ENCODE measurements around the gene RPH3AL. TPM values are rescaled to one million over a fixed set of nuclear protein-coding genes. Genes with fewer than 3 reads are reported as not detected.
A peak's percentile ranks its signal among the peaks of the same experiment; 100 is the strongest.

RPH3AL gene
- total RNA-seq, 1 donor from 2014 or later: 40.5 TPM

DNA sequence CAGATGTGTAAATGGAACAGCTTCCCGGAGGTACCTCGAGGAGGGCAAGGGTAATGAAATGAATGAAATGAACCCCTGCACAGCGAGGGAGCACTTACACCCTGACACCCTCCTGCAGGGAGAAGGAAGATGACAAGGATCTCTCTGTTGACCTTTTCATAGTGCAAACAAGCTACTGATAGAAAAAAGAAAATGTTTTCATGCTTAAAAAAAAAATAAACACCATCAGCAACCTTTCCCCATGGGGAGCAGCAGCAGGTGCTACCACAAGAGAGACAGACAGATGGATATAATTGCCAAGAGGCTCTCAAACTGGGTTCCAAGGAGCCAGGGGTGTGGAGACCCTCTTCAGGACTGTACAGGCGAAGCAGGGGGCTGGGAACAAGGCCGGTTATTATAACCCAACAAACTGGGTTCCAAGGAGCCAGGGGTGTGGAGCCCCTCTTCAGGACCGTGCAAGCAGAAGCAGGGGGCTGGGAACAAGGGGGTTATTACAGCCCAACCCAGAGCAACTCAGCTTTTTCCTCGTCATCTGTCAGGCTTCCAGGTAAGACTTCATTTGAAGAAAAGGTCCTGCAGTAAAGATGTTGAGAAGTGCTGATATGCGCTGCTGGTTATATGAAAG is 718 bp upstream of the RPH3AL start:
- DNase-seq (ENCODE audit: low read depth): no peak

GRCh38 chr17:351875-352420 is 659 bp downstream of the RPH3AL start:
- no peak for DNase-seq (ENCODE audit: low read depth)

DNA sequence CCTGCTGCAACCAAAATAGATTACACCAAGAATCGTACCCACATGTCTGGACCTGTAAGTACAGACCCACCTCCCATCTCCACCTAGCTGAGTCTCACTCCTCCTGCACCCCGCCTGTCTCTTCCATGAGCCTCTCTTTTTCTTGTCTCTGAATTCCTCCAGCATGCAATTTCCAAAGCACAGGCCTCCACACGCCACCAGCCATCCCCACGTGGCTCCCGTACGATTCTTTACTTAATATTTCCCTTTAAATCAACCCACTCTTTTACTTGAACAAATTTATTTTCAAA is 1.2 kb downstream of the RPH3AL start:
- DNase-seq (ENCODE audit: low read depth): no peak

- DNase-seq (ENCODE audit: low read depth): peak; percentile 81
Measured at GRCh38 chr17:350706-351448, 1.7 kb downstream of the RPH3AL start.

DNA sequence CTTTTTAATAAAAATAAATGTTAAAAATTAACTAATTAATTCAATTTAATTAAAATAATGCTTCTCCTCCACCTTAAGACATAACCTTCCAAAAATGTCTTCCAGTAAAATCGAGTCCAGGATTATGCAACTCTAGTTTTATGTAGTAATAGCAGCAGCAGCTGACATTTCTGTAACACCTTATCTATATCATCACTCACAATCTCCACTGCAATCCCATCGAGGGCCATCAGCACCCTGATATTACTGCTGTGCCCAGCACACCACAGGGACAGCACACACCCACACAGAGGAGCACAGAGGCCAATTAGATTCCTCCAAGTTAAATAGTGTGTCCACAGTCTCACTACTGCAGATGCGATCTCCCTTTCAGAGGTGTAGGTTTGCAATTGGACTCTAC is 2.9 kb downstream of the RPH3AL start:
- DNase-seq (ENCODE audit: low read depth): no peak

DNA sequence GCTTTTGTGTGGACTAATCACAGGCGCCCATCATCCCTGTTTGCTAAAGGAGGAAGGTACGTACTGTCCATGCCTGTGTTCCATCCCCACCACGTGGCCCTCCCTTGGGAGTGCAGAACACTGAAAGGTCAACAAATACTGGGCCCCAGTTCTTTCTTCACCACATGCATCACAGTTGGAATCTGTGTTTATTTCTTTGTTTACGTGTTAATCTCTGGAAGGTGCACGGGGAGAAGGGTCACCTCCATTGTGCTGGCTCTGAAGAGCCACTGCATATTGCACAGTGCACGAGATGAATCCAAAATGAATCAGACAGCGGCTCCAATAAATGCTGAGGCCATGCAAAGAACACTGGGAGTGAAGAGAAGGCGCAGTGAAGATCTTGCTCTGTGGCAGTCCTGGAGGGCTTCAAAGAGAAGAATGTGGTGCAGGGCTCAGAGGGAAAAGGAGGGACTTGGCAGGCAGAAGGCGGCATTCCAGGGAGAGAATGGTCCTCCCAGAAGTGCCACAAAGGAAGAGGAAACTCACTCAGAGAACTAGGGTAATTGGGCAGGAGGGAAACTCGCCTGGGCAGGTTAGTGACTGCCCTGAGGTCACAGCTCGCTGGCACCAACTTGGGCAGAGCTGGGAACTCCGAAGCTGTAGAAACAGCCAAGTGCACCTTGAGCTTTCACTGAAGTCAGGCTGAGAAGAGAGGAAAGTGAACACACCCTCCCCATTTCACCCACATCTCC is 3.7 kb downstream of the RPH3AL start:
- peak; percentile 69 for DNase-seq (ENCODE audit: low read depth)

DNA sequence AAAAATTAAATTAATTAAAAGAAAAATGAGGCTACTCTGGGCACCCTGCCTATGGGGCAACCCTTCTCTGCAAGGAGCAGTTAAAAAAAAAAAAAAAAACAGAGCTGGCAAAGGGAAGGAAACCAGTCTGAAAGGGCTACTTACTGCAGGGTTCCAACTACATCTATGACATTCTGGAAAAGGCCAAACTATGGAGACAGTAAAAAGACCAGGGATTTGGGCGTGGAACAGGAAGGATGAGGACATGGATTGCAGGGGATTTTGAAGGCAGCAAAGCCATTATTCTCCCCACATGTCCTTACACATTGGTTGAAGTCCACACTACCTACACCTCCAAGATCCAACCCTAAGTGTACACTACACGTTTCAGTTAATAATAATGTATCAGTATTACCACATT is 4.6 kb downstream of the RPH3AL start:
- DNase-seq (ENCODE audit: low read depth): no peak

- no peak for DNase-seq (ENCODE audit: low read depth)
Measured at GRCh38 chr17:347309-347899, 5.2 kb downstream of the RPH3AL start.

DNA sequence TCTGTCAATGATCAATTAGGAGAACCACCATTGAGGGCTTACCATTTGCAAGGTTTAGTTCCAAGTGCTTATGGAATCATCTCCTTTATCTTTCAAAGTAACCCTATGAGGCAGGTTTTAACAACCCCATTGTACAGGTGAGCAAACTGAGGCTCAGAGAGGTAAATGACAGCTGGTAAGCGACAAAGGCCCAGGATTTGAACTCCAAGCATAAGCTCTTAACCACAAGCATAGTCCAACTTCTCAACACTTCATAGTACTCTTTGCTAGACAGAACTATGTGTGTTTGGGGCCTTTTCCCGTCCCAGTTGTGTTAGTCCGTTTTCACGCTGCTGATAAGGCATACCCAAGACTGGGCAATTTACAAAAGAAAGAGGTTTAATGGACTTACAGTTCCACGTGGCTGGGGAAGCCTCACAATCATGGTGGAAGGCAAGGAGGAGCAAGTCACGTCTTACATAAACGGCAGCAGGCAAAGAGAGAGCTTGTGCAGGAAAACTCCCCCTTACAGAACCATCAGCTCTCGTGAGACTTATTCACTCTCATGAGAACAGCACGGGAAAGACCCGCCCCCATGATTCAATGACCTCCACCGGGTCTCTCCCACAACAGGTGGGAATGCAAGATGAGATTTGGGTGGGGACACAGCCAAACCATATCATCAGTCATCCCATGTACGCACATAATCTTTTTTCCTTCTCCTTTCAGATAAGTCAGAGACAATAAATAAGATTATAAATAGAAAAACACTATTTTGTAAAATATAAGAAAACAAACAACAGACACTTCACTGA is 6.4 kb downstream of the RPH3AL start:
- no peak for DNase-seq (ENCODE audit: low read depth)

DNA sequence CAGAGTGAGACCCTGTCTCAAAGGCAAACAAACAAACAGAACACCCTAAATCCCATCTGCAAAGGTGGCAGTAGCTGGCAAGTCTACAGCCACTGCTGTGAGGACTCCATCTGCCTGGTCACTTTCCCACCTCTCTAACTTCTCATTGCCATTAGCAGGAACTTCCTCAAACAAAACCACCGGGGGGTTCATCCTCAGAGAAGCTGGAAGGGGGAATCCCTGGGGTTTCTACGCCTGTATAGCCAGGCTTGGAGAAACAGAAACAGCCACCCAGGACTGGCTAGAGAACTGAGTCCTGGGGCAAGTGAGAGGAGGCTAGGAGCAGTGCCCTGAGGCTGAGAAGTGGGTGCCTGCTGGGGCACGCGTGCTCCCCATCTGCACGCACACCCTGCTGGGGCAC is 7.3 kb downstream of the RPH3AL start:
- no peak for DNase-seq (ENCODE audit: low read depth)

GRCh38 chr17:343875-344752 is 8.5 kb downstream of the RPH3AL start:
- DNase-seq (ENCODE audit: low read depth): no peak

DNA sequence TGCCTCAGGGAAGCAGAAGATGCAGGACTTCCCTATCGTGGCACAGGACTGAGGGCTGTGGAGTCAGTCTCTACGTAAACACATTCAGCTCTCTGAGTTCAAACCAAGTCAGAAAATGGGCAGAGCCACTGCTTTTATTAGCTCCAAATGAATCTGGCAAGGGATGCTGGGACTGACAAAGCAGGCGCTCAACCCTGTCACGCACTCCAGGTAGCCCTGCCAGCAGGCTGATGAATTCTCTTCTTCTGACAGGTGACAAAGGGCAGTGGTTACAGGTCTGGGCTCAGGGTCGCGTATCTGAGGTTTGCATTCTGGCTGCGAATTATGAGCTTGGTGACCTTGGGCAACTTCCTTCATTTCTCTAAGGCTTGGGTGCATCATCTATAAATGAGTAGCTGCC is 9.4 kb downstream of the RPH3AL start:
- no peak for DNase-seq (ENCODE audit: low read depth)

- no peak for DNase-seq (ENCODE audit: low read depth)
Measured at GRCh38 chr17:340074-340473, 12.5 kb downstream of the RPH3AL start.

GRCh38 chr17:339193-340061 is 13.2 kb downstream of the RPH3AL start:
- DNase-seq (ENCODE audit: low read depth): no peak

DNA sequence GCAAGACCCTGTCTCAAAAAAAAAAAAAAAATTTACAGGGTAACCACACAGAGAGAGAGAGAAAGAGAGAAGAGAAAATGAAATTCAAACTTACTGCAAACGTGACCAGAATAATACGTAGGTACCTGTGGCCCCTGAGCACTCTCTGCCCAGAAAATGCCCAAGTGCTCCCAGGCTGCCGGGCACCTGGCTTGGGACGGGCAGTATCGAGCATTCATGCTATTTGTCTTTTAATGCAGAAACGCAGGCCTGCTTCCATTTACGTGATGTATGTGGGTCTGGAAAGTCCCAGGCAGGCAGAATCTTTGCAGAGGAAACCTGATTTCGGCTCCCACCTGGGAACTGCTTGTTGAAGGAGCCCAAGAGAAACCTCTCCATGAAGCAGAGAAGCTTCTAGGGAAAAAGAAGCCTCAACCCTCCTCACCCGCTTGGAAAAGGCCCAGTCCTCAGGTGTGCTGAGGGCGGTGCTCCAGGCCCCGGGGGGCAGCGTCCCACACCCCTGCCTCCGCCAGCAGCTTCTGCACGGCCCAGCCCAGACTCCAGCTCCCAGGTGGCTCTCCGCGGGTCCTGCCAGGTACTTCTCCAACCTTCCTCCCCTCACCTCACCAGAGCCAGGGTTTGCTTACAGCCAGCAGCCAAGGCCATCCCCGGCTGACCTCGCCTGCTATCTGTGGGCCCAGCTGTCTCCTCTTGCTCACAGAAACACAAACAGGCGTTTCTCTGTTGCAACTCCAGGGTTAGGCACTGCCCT is 14.0 kb downstream of the RPH3AL start:
- DNase-seq (ENCODE audit: low read depth): no peak

DNA sequence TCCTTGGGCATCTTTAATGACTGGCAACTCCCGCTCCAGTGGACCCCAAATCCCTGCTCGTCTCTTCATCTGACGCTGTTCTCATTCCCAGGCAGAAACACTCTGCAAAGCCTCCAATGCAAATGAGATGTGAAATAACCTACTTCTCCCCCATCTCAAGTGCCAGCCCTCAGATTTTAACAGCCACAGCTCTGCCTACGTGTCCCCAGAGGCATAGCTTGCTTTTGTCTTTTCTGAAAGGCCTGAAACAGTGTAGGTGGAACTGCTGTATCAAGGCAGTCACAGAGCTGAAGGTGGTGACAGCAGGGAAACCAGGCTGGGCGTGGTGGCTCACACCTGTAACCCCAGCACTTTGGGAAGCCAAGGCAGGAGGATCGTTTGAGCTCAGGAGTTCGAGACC is 14.7 kb downstream of the RPH3AL start:
- DNase-seq (ENCODE audit: low read depth): no peak

GRCh38 chr17:337453-337852 is 15.2 kb downstream of the RPH3AL start:
- DNase-seq (ENCODE audit: low read depth): no peak

DNA sequence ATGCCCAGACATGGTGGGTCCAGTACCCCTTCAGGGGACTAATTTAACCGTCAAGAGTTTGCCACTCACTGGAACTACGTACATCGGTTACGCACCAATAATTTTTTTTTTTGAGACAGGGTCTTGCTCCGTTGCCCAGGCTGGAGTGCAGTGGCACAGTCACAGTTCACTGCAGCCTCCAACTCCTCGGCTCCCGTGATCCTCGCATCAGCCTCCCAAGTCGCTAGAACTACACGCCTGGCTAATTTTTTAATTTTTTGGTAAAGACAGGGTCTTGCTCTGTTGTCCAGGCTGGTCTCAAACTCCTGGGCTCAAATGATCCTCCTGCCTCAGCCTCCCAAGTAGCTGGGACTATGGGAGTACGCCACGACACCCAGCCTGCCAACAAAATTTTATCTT is 15.6 kb downstream of the RPH3AL start:
- DNase-seq (ENCODE audit: low read depth): no peak
